Activated CD4-positive, alpha-beta T cell treated with anti-CD3 and anti-CD28 coated beads for 36 hours (primary cell): ENCODE measurements around the gene IGFBP7. TPM values are rescaled to one million over a fixed set of nuclear protein-coding genes. Genes with fewer than 3 reads are reported as not detected.

Experiments used
- total RNA-seq, 2 experiments: library from RNA; stranded (reverse); gene quantifications; one replicate each; pipeline ENCODE4 v1.2.3, GENCODE V29; 2021

The IGFBP7 gene
- total RNA-seq, 2 experiments from 2014 or later: not detected

Other genes starting within 250 kb of the IGFBP7 start
- 10 to 100 TPM; 44.0 to 44.9 TPM for gene REST, start 202.5 kb downstream of the IGFBP7 start, total RNA-seq
- 10 to 100 TPM; 24.9 to 31.5 TPM for gene NOA1, start 132.8 kb downstream of the IGFBP7 start, total RNA-seq
- 100 to 1,000 TPM; 108 to 133 TPM for gene POLR2B, start 131.5 kb downstream of the IGFBP7 start, total RNA-seq